Brain microvascular endothelial cell (primary cell): ENCODE results near the gene MAD1L1.

Source experiments
- DNase-seq: peaks from one replicate; pipeline ENCODE4 v3.0.0-alpha.2; 2020
- H3K27ac ChIP-seq: fragments of 250-450 bp; sonication (Bioruptor Pico); 2 replicates; pipeline ENCODE4 v1.5.1; 2020; ENCODE audit warnings: mild to moderate bottlenecking, moderate library complexity
- H3K27me3 ChIP-seq: fragments of 250-450 bp; sonication (Bioruptor Pico); replicated peaks from 2 replicates; pipeline ENCODE4 v1.5.1; 2020; ENCODE audit warnings: mild to moderate bottlenecking
- H3K36me3 ChIP-seq: fragments of 250-450 bp; sonication (Bioruptor Pico); replicated peaks from 2 replicates; pipeline ENCODE4 v1.5.1; 2020; ENCODE audit warnings: mild to moderate bottlenecking
- H3K4me3 ChIP-seq: 2 replicates; pipeline ENCODE4 v1.5.1; 2011; ENCODE audit warnings: low read depth, mild to moderate bottlenecking, control low read depth, low read length, moderate library complexity
- in situ Hi-C: cut with HindIII; loops from 2 replicates; pipeline ENCODE4 v1.10.0; 2017; ENCODE audit warnings: low sequenced_read_pairs, low pct_ligation_motif_present
- TF ChIP-seq, protein P1 (sequence below): IDR thresholded peaks from 2 replicates; pipeline ENCODE4 v1.5.1; 2011; ENCODE audit warnings: low read depth, mild to moderate bottlenecking, moderate library complexity, low read length, control low read depth, inconsistent platforms; ENCODE audit errors: missing control alignments

The MAD1L1 gene

DNA sequence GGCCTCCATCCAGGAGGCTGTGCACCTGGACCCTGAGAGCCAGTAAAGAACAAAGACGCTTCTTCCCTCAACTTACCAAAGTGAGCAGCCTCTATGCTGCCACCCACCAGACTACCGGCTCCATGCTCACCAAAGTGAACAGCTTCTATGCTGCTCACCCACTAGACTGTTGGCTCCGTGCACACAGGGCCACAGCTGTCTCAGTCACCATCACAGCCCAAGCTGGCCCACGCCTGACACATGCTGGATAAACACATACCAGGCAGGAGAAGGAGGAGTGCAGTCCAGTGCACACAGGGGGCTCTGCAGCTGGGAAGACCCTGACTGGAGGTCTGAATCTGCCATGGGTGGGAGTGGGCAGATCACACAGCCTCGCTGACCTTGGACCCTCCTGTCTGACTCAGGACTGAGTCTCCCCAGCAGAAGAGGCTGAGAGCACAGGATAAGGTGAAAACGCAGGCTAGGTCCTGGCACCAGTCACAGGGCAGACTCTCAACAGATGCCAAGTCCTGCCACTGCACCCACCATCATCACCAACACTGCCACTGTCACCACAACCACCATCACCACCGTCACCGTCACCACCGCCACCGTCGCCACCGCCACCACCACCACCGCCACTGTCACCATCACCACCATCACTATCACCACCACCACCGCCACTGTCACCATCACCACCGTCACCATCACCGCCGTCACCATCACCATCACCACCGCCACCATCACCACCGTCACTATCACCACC, 130.9 kb downstream of the MAD1L1 start:
- Histone ChIP-seq H3K27ac (no peak overlapping the region), H3K36me3 (no peaks in the 10 kb centered on the region), H3K27me3 (no peaks in the 10 kb centered on the region), H3K4me3 (no peak overlapping the region)
- DNase-seq: no peak
- in situ Hi-C loops: no loop called here
- TF ChIP-seq, protein P1, sequence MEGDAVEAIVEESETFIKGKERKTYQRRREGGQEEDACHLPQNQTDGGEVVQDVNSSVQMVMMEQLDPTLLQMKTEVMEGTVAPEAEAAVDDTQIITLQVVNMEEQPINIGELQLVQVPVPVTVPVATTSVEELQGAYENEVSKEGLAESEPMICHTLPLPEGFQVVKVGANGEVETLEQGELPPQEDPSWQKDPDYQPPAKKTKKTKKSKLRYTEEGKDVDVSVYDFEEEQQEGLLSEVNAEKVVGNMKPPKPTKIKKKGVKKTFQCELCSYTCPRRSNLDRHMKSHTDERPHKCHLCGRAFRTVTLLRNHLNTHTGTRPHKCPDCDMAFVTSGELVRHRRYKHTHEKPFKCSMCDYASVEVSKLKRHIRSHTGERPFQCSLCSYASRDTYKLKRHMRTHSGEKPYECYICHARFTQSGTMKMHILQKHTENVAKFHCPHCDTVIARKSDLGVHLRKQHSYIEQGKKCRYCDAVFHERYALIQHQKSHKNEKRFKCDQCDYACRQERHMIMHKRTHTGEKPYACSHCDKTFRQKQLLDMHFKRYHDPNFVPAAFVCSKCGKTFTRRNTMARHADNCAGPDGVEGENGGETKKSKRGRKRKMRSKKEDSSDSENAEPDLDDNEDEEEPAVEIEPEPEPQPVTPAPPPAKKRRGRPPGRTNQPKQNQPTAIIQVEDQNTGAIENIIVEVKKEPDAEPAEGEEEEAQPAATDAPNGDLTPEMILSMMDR: no peak

DNA sequence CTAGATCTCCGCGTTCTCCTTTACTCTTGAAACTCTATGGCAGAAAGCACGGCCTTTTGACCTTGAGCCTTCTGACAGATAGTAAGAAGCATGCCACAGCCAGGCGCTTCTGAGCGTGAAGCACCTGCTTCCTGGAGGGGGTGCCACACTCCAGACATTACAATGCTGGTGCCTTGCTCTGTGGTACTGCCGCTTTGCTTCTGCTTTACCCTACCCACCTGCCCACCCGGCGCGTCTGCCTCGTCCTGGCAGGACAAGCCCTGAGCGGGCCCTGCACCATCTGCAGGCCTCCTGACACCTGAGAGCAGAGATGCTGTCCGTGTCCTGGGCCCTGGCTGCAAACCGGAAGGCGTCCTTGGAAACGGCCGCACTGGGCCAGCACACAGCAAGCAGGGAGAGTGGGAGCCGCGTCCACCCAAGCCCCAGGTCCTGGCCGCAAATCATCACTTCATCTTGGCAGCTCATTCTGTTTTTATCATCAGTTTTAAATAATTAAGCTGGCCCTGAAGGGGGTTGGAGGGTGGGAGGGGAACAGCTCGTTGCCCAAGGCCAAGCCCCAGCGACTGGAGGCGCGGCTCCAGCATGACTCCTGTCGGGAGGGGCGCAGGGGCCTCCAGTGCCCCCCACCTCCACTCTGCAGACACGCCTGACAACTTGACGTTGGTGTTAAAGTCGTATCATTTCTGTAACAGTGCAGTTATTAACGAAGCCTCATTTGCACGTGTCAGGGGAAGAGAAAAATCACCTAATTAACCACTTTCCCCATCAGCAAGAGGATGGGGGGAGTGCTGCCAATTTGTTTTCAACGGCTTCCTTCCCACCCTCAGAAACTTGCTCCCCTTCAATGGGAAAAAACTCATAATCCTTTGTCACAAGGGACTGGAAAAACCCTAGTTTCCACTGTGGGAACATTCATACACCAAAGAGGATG, 132.2 kb downstream of the MAD1L1 start:
- Histone ChIP-seq H3K27me3 (no peaks in the 10 kb centered on the region), H3K36me3 (no peaks in the 10 kb centered on the region), H3K27ac (no peak overlapping the region), H3K4me3 (no peak overlapping the region)
- TF ChIP-seq, protein P1: no peak
- no peak for DNase-seq
- in situ Hi-C loops: no loop called here

DNA sequence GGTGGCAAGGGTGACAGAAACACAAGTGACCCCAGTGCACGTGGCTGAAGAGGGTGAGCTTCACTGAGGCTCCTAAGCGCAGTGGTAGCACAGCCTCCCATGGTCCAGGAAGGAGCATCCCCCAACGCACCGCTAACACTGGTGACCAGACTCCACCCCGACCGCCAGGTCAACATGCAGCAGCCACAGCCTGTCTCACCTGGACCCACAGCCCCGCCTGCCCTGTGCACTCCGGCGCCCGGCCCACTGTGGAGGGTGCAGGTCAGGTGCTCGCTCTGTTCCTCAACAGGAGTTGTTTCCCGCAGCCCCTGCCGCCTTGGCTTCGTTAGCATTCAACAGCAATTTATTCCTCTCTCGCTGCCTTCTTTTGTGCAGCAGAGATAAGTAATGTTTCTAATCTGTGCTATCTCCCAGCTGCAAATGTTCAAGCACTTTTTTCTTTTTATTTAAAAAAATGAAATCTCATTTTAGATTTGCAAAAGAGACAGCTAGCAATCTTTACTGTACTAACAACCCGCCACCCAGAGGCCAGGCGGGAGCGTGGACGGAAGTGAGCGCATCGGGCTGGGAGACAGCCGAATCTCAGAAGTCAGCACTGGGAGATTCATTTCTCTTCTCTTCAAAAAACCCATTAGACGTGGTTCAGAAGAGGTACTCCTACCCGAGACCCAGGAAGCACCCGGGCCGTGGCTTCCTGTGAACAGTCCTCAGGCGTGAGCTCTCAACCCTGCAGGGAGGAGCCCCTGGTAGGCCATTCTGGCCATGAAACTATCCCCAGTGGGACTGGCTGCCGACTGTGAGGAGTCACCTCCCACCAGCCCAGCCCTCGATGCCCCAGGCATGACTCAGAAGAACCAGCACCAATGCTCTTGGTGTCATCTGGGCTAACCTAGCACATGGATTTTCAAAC, 133.4 kb downstream of the MAD1L1 start:
- Histone ChIP-seq H3K27me3 (no peaks in the 10 kb centered on the region), H3K4me3 (no peak overlapping the region), H3K27ac (no peak overlapping the region), H3K36me3 (no peaks in the 10 kb centered on the region)
- TF ChIP-seq, protein P1: peak; percentile 30
- in situ Hi-C loops: no loop called here
- DNase-seq: no peak

DNA sequence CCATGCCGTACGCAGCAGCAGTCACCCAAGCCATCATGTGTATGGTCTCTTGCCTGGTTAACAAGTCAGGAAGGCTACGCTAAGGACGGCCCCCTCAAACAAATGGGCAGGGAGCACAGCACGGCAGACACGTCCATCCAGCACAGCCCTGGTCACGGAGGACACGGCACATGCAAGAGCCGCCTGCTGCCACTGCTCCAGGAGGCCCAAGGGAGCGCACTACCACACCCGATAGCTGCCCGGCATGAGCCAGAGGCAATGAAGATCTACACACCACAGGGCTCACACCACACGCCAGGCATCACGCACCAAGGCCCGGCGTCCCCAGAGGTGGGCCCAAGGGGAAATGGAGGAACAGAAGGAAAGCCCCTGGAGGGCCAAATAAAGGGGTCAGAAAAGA, 134.2 kb downstream of the MAD1L1 start:
- H3K27ac ChIP-seq: no peak overlapping the region
- H3K4me3 ChIP-seq: no peak overlapping the region
- no peak for DNase-seq
- no peaks in the 10 kb centered on the region for H3K27me3 ChIP-seq
- in situ Hi-C loops: no loop called here
- TF ChIP-seq, protein P1: no peak
- no peaks in the 10 kb centered on the region for H3K36me3 ChIP-seq

DNA sequence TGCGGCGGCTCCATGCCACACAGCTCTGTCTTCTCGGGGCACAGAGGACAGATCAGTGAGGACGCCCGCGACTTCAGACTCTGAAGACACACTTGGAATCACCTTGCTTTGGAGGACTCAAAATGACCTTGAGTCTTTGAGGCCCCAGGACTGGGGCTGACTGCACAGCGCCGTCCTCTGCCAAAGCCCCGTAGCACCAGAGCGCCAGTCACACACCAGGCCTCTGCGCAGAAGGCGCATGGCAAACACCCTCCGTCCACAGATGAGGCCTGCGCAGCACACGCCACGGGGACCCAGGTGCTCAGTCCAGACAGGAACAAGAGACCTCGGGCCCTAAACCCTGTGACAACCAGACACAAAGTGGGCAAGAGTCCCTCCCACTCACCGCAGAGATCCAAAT, 134.7 kb downstream of the MAD1L1 start:
- in situ Hi-C loops: no loop called here
- H3K27me3 ChIP-seq: no peaks in the 10 kb centered on the region
- no peak overlapping the region for H3K27ac ChIP-seq
- TF ChIP-seq, protein P1: no peak
- no peaks in the 10 kb centered on the region for H3K36me3 ChIP-seq
- DNase-seq: no peak
- H3K4me3 ChIP-seq: no peak overlapping the region
